Heart left ventricle (tissue), 16 donors: ENCODE data around the gene ASH1L. TPM values are rescaled to one million over a fixed set of nuclear protein-coding genes. Genes with fewer than 3 reads are reported as not detected.
"Not testable (repeated sequence)": the region's sequence is repeated elsewhere in the genome, so short reads cannot be mapped to it uniquely, and the experiment has no call there.

Source experiments
- ATAC-seq, 4 donors: fragments of 200-7000 bp; cut with Tn5 transposase; one replicate each; pipeline ENCODE4 v1.9.1; 2020 to 2022; ENCODE audit warnings: moderate library complexity in 4 of 4, mild to moderate bottlenecking in 3 of 4, moderate number of reproducible peaks in 1 of 4
- DNase-seq, 5 donors: peaks; one replicate each; pipeline ENCODE4 v3.0.0-alpha.2; 2020
- H3K27ac ChIP-seq, 12 donors: fragments of 200-600 bp; sonication (generic) in 4 of 12; one replicate each; pipeline versions ENCODE4 v1.5.0 to v1.8.0; 2016 to 2022; ENCODE audit warnings: mild to moderate bottlenecking in 2 of 12
- H3K27me3 ChIP-seq, 9 donors: fragments of 200-600 bp; sonication (generic) in 2 of 9; one replicate each; pipeline versions ENCODE4 v1.5.1 to v1.8.0; 2016 to 2022; ENCODE audit warnings: mild to moderate bottlenecking in 3 of 9
- H3K36me3 ChIP-seq, 9 donors: fragments of 200-600 bp; sonication (generic) in 2 of 9; one replicate each; pipeline versions ENCODE4 v1.5.0 to v1.8.0; 2018 to 2022; ENCODE audit warnings: mild to moderate bottlenecking in 2 of 9
- H3K4me1 ChIP-seq, 12 donors: fragments of 200-600 bp; sonication (generic) in 4 of 12; one replicate each; pipeline versions ENCODE4 v1.5.0 to v1.8.0; 2016 to 2022; ENCODE audit warnings: mild to moderate bottlenecking in 3 of 12
- H3K4me3 ChIP-seq, 12 donors: fragments of 200-600 bp; sonication (generic) in 4 of 12; one replicate each; pipeline versions ENCODE4 v1.5.0 to v1.8.0; 2017 to 2022; ENCODE audit warnings: mild to moderate bottlenecking in 9 of 12, moderate library complexity in 4 of 12
- H3K9me3 ChIP-seq, 12 donors: fragments of 200-600 bp; sonication (generic) in 4 of 12; one replicate each; pipeline versions ENCODE4 v1.5.0 to v1.8.0; 2016 to 2022; ENCODE audit warnings: mild to moderate bottlenecking in 1 of 12
- CTCF ChIP-seq, 12 donors: fragments of 200-600 bp; sonication (generic) in 4 of 12; IDR thresholded peaks; one replicate each; pipeline versions ENCODE4 v1.5.0 to v1.8.0; 2018 to 2022; ENCODE audit warnings: antibody characterized with exemption in 12 of 12, mild to moderate bottlenecking in 5 of 12
- POLR2A ChIP-seq, 2 donors: fragments of 450-650 bp; IDR thresholded peaks; one replicate each; pipeline ENCODE4 v1.6.1; 2017; ENCODE audit warnings: antibody characterized with exemption in 2 of 2, mild to moderate bottlenecking in 2 of 2, moderate library complexity in 2 of 2
- WGBS, 4 donors: extraction: QIAGEN DNeasy Blood & Tissue Kit in 2 of 4; methylation state at CpG; one replicate each; pipeline versions ENCODE4 v1.1.5 to v1.1.7; 2013 to 2018; 5-methylcytosine and 5-hydroxymethylcytosine counted together
- intact Hi-C, 10 donors: fragments of 100-400 bp; cut with DNase I; formaldehyde crosslinking; loops; one replicate each; pipeline versions ENCODE4 v1.11.1 to v1.14.2; 2022
- polyA plus RNA-seq, 2 donors: library from polyadenylated mRNA; stranded (reverse); fragments of 200-250 nt; gene quantifications; one replicate each; pipeline ENCODE4 v1.2.3, GENCODE V29; 2013
- total RNA-seq, 9 donors: library from RNA; depleted of rRNA in 2 of 9; stranded (reverse); fragments of >200 nt in 2 of 9; fragmentation: NEBNext Ultra II Directional in 3 of 9; extraction: Animal tissue kit (Norgen Biotek cat#: 25700) in 3 of 9; gene quantifications; one replicate each; pipeline versions ENCODE4 v1.1.0 to v1.2.4, GENCODE V29; 2016 to 2023
- donor health status: ischemic (EF 13 %, LVEDD 7.1; RV severe dilation, severe dysfunction).
- donor health status: healthy with polysubstance abuse.
- donor health status: DM: no; HTN: yes; CAD: no.
- donor health status: DM: no; HTN: no; CAD: no.
- donor health status: ischemic (EF 25% LVEDD 6.9; RV normal size, moderate dysfunction).
- donor health status: ischemic (EF 25% LVEDD 5.7; RV mildly dilated, moderate dysfunction).
- donor health status: healthy.
- donor health status: DM: yes; HTN: yes; CAD: no.
- donor health status: ischemic (EF 35%, LVEDD 5.7; RV mildly dilated, moderate dysfunction).
- donor health status: nonischemic (EF 11% LVEDD 7.7; RV severe dilation, severe dysfunction).
- donor health status: DM: yes; HTN: yes; CAD: no.
- donor health status: PGD.
- donor health status: ischemic (EF 29% LVEDD 5.4; RV normal size, mild dysfunction).
- donor health status: nonischemic (EF 23%, LVEDD 6.1; RV moderate dilation, normal function).

Gene ASH1L
- total and polyA plus RNA-seq, 11 donors = 9.3 to 56.0 (median 43.7) TPM

- TF ChIP-seq CTCF (IDR thresholded peaks at IDR 0.05) (no peak), POLR2A (IDR thresholded peaks at IDR 0.05) (no peak)
- peaks cover 0 to 8% (median 7%) of the 10 kb centered on the region in 9 donors for H3K36me3 ChIP-seq
- intact Hi-C loops = no loop called here
- no peak for DNase-seq
- H3K27ac ChIP-seq = no peak overlapping the region
- 81 to 91% (median 85%) methylated on average over 7 of the region's 7 CpGs for WGBS, 4 donors
- peaks cover 0 to 5% (median 0%) of the 10 kb centered on the region in 12 donors for H3K4me1 ChIP-seq
- H3K4me3 ChIP-seq = no peak overlapping the region
- no peaks in the 10 kb centered on the region for H3K27me3 ChIP-seq
- H3K9me3 ChIP-seq = no peaks in the 10 kb centered on the region
- ATAC-seq = no peak
Measured at GRCh38 chr1:155607708-155608107, 45.1 kb upstream of the ASH1L start.

GRCh38 chr1:155599828-155600572 lies 37.4 kb upstream of the ASH1L start:
- intact Hi-C loops = loop anchor here in 3 of 10 donors (10.0 kb wide), 3 partner anchors 45 to 425 kb away; partner anchors contain the start of genes KRTCAP2 (in 1 of the 3) and TRIM46 (in 1 of the 3)
- H3K9me3 ChIP-seq = not testable (repeated sequence)
- 24 to 36% (median 29%) methylated on average over 11 to 12 of the region's 12 CpGs for WGBS, 4 donors

DNA sequence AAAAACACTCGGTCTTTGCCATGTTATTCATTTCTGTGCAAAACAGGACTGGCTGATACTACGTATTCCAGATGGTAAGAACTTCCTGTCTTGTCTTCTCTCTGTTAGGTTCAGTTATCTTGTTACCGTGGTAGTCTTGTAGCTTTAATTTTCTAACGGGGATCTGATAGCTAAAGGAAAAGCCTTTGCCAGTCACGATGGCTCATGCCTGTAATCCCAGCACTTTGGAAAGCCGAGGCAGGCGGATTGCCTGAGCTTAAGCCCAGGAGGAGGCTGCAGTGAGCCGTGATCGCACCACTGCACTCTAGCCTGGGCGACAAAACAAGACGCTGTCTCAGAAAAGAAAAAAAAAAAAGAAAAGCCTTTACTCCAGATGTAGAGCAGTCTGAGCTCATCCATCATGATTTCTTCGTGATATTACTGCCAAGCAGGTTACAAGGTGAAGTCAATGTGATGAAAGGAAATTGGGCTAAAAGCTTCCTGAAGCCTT lies 36.3 kb upstream of the ASH1L start:
- ATAC-seq (peak in 3 of 4 donors; percentile 42 to 56 (median 50)), DNase-seq (peak in 2 of 5 donors; percentile 14 to 36)
- Histone ChIP-seq H3K36me3 (no peaks in the 10 kb centered on the region), H3K27ac (no peak overlapping the region), H3K9me3 (no peaks in the 10 kb centered on the region), H3K4me3 (peak overlapping the region in 5 of 12 donors; percentile 4 to 33 (median 25)), H3K4me1 (peaks cover 0 to 8% (median 0%) of the 10 kb centered on the region in 12 donors), H3K27me3 (no peaks in the 10 kb centered on the region)
- TF ChIP-seq POLR2A (IDR thresholded peaks at IDR 0.05) = no peak
- TF ChIP-seq CTCF (IDR thresholded peaks at IDR 0.05) = peak in 4 of 12 donors; percentile 5 to 25 (median 14)
- intact Hi-C loops = loop anchor here in 3 of 10 donors (10.0 kb wide), 3 partner anchors 46 to 424 kb away; partner anchors contain the start of genes KRTCAP2 (in 1 of the 3) and TRIM46 (in 1 of the 3)
- WGBS, 4 donors = 18 to 30% (median 23%) methylated on average over 12 of the region's 12 CpGs

More at GRCh38 chr1:155599828-155600572, 37.4 kb upstream of the ASH1L start:
- not testable (repeated sequence) for H3K27ac ChIP-seq, ATAC-seq, DNase-seq, H3K4me3 ChIP-seq, H3K36me3 ChIP-seq, H3K4me1 ChIP-seq, H3K27me3 ChIP-seq

- DNase-seq = no peak
- intact Hi-C loops = loop anchor here in 3 of 10 donors (10.0 kb wide), 3 partner anchors 48 to 422 kb away; partner anchors contain the start of genes KRTCAP2 (in 1 of the 3) and TRIM46 (in 1 of the 3)
- no peak for ATAC-seq
- WGBS, 4 donors = 93 to 97% (median 95%) methylated on average over 5 of the region's 5 CpGs
- Histone ChIP-seq H3K27ac (no peak overlapping the region), H3K27me3 (no peaks in the 10 kb centered on the region), H3K4me1 (peaks cover 0 to 8% (median 4%) of the 10 kb centered on the region in 12 donors), H3K36me3 (no peaks in the 10 kb centered on the region), H3K4me3 (no peak overlapping the region), H3K9me3 (no peaks in the 10 kb centered on the region)
- TF ChIP-seq POLR2A (IDR thresholded peaks at IDR 0.05) (no peak), CTCF (IDR thresholded peaks at IDR 0.05) (no peak)
Measured at GRCh38 chr1:155596864-155597263, 34.3 kb upstream of the ASH1L start.

DNA sequence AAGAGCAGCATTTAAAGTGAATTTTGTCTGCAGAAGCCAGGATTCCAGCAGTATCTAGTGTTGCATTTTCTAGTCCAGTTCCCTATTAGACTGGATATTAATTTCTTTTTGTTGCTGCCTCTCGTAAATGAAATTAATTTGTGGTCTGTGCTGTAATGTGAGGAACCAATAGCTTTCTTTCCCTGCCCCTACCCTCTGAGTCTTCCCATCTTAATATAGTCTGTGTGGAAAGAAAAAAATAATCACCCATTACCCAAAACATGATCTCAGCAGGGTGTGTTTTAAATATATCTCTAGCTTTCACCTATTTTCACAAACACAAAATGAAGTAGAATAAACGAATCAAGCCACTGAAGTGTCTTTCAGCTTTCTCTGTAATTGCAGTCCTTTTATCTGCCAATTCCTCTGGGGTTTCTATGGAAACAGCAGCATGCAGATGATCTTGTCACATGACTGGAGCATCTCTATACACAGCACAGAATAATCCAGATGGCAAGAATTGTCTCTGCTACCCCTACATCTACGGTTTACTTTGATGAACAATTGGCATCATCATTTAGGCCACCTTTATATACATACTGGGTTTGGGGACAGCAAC lies 33.4 kb upstream of the ASH1L start:
- intact Hi-C loops = loop anchor here in 3 of 10 donors (10.0 kb wide), 3 partner anchors 49 to 421 kb away; partner anchors contain the start of genes KRTCAP2 (in 1 of the 3) and TRIM46 (in 1 of the 3)
- not testable (repeated sequence) for H3K27me3 ChIP-seq, ATAC-seq

More for the DNA sequence above, 33.4 kb upstream of the ASH1L start:
- not testable (repeated sequence) for H3K36me3 ChIP-seq, DNase-seq, H3K27ac ChIP-seq, H3K4me1 ChIP-seq, H3K4me3 ChIP-seq, H3K9me3 ChIP-seq
- 68 to 82% (median 76%) methylated on average over 3 of the region's 3 CpGs for WGBS, 4 donors
